ENCODE results near the gene OR9A4.

GRCh38 chr7:141928146-141928844 is 12.1 kb downstream of the OR9A4 start:
- TF ChIP-seq, protein P1, sequence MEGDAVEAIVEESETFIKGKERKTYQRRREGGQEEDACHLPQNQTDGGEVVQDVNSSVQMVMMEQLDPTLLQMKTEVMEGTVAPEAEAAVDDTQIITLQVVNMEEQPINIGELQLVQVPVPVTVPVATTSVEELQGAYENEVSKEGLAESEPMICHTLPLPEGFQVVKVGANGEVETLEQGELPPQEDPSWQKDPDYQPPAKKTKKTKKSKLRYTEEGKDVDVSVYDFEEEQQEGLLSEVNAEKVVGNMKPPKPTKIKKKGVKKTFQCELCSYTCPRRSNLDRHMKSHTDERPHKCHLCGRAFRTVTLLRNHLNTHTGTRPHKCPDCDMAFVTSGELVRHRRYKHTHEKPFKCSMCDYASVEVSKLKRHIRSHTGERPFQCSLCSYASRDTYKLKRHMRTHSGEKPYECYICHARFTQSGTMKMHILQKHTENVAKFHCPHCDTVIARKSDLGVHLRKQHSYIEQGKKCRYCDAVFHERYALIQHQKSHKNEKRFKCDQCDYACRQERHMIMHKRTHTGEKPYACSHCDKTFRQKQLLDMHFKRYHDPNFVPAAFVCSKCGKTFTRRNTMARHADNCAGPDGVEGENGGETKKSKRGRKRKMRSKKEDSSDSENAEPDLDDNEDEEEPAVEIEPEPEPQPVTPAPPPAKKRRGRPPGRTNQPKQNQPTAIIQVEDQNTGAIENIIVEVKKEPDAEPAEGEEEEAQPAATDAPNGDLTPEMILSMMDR (conservative IDR thresholded peaks at IDR 0.05; ENCODE audit: low read depth, low read length) = no peak
- TF ChIP-seq EZH2 (IDR thresholded peaks at IDR 0.05; ENCODE audit: low read length, unreplicated experiment) = no peak
- no peak for TF ChIP-seq EZH2phosphoT487 (IDR thresholded peaks at IDR 0.05; ENCODE audit: borderline replicate concordance, low read length)

Data from PC-3 (cell line).